Transverse colon (tissue), 3 donors: ENCODE results near the gene ABCA1.

Source experiments
- EP300 ChIP-seq: sonication (generic); formaldehyde crosslinking; IDR thresholded peaks from one replicate; pipeline ENCODE4 v1.6.1; 2017; ENCODE audit warnings: antibody characterized with exemption, low read depth
- POLR2A ChIP-seq: fragments of 450-650 bp; IDR thresholded peaks from one replicate; pipeline ENCODE4 v1.6.1; 2016; ENCODE audit warnings: antibody characterized with exemption, mild to moderate bottlenecking, moderate library complexity
- TF ChIP-seq, protein P1 (sequence below), 5 experiments: fragments of 200-600 bp in 3 of 5; fragments of 450-650 bp in 2 of 5; sonication (generic) in 3 of 5; IDR thresholded peaks; 1 replicate in 2 of 5; 2 replicates in 3 of 5; pipeline ENCODE4 v1.5.1; 2016 to 2017; ENCODE audit warnings: antibody characterized with exemption in 5 of 5, inconsistent platforms in 3 of 5, mild to moderate bottlenecking in 2 of 5, moderate library complexity in 1 of 5

DNA sequence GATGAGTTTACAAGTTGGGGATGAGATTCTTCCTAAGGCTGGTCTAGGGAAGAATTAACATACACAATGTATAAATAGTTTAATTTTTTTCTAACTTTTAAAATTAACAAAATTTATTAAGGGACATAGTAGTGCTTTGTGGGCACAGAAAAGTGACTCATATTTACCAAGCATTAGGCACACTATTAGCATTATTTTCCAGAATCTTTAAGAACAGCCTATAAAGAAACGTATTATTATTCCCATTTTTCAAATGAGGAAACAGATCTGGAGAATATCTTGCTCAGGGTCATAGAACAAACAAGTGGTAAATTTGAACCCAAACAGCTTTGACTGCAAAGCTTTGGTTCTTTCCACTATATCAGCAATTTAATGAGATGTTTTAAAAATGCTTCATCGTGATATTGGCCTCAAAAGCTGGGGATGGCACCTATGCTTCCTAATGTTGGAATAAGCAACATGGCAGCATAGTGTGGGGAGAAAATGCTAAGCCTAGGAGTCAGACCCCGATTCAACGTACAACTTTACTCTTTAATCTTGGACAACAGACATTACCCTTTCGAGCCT lies 55.9 kb downstream of the ABCA1 start:
- TF ChIP-seq, protein P1, sequence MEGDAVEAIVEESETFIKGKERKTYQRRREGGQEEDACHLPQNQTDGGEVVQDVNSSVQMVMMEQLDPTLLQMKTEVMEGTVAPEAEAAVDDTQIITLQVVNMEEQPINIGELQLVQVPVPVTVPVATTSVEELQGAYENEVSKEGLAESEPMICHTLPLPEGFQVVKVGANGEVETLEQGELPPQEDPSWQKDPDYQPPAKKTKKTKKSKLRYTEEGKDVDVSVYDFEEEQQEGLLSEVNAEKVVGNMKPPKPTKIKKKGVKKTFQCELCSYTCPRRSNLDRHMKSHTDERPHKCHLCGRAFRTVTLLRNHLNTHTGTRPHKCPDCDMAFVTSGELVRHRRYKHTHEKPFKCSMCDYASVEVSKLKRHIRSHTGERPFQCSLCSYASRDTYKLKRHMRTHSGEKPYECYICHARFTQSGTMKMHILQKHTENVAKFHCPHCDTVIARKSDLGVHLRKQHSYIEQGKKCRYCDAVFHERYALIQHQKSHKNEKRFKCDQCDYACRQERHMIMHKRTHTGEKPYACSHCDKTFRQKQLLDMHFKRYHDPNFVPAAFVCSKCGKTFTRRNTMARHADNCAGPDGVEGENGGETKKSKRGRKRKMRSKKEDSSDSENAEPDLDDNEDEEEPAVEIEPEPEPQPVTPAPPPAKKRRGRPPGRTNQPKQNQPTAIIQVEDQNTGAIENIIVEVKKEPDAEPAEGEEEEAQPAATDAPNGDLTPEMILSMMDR (IDR thresholded peaks at IDR 0.05): no peak
- TF ChIP-seq POLR2A (no peak), EP300 (no peak)
